ENCODE measurements around the gene HSD17B3. TPM values are rescaled to one million over a fixed set of nuclear protein-coding genes. Genes with fewer than 3 reads are reported as not detected.
"Not testable (repeated sequence)": the region's sequence is repeated elsewhere in the genome, so short reads cannot be mapped to it uniquely, and the experiment has no call there.

The HSD17B3 gene
- total and polyA plus RNA-seq, 8 donors = 0.55 to 4.6 (median 2.0) TPM; not detected in 4

DNA sequence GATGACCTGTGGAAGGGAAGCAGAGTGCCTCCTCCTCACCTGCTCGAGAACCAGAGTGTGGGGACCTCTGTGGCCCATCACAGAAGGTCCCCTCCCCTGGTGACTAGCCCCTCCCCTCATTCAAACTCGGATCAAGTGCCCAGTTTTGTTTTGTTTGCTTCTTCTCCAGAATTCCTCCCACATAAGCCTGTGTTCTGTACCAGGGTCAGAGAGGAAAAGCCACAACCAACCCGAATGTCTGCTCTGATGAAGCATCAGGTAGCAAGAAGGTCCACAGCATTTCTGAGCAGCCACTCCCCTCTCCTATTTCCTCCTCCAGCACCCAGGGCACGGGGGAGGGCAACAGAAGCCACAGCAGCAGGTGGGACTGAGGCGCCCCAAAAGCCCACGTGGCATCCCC lies 58.2 kb downstream of the HSD17B3 start:
- intact Hi-C loops (cut with DNase I; ENCODE audit: low total_unique reads) = no loop called here
- Histone ChIP-seq H3K36me3 (no peaks in the 10 kb centered on the region), H3K27me3 (peaks cover 0 to 7% (median 0%) of the 10 kb centered on the region in 3 donors), H3K9me3 (no peaks in the 10 kb centered on the region), H3K4me1 (peaks cover 0 to 12% (median 3%) of the 10 kb centered on the region in 4 donors), H3K4me3 (no peak overlapping the region), H3K27ac (no peak overlapping the region)
- TF ChIP-seq, protein P1, sequence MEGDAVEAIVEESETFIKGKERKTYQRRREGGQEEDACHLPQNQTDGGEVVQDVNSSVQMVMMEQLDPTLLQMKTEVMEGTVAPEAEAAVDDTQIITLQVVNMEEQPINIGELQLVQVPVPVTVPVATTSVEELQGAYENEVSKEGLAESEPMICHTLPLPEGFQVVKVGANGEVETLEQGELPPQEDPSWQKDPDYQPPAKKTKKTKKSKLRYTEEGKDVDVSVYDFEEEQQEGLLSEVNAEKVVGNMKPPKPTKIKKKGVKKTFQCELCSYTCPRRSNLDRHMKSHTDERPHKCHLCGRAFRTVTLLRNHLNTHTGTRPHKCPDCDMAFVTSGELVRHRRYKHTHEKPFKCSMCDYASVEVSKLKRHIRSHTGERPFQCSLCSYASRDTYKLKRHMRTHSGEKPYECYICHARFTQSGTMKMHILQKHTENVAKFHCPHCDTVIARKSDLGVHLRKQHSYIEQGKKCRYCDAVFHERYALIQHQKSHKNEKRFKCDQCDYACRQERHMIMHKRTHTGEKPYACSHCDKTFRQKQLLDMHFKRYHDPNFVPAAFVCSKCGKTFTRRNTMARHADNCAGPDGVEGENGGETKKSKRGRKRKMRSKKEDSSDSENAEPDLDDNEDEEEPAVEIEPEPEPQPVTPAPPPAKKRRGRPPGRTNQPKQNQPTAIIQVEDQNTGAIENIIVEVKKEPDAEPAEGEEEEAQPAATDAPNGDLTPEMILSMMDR (IDR thresholded peaks at IDR 0.05) = no peak
- TF ChIP-seq POLR2AphosphoS5 (IDR thresholded peaks at IDR 0.05) = no peak
- no peak for TF ChIP-seq POLR2A (IDR thresholded peaks at IDR 0.05)
- TF ChIP-seq EP300 (IDR thresholded peaks at IDR 0.05) = no peak
- 51 to 64% (median 55%) methylated on average over 6 of the region's 6 CpGs for WGBS, 5 donors
- no peak for DNase-seq

DNA sequence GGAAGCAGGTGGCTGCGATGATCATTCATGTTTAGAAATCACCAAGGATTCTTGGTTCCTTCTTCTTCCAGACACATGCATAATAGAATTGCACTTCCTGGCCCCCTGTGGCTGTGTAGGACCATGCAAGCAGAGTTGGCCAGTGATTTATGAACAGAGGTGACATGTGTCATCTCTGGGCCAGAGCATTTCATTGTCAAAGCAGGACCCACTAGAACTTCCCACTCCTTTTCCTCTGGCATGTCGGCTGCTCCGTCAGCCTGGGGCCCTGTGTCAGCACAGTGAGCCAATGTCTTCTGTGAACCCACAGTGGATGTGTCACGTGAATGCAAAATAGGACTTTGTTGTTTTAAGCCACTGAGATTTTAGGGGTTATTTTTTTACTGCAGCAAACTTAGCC lies 59.2 kb downstream of the HSD17B3 start:
- no peaks in the 10 kb centered on the region for H3K9me3 ChIP-seq
- TF ChIP-seq POLR2AphosphoS5 (IDR thresholded peaks at IDR 0.05) (no peak), EP300 (IDR thresholded peaks at IDR 0.05) (no peak), POLR2A (IDR thresholded peaks at IDR 0.05) (no peak)
- TF ChIP-seq, protein P1 (IDR thresholded peaks at IDR 0.05) = no peak
- intact Hi-C loops (cut with DNase I; ENCODE audit: low total_unique reads) = no loop called here
- WGBS, 5 donors = 45 to 62% (median 50%) methylated on average over 4 of the region's 4 CpGs
- H3K4me1 ChIP-seq = peaks cover 0 to 12% (median 3%) of the 10 kb centered on the region in 4 donors
- peaks cover 0 to 7% (median 0%) of the 10 kb centered on the region in 3 donors for H3K27me3 ChIP-seq
- no peak overlapping the region for H3K27ac ChIP-seq
- H3K4me3 ChIP-seq = no peak overlapping the region
- no peak for DNase-seq
- no peaks in the 10 kb centered on the region for H3K36me3 ChIP-seq

DNA sequence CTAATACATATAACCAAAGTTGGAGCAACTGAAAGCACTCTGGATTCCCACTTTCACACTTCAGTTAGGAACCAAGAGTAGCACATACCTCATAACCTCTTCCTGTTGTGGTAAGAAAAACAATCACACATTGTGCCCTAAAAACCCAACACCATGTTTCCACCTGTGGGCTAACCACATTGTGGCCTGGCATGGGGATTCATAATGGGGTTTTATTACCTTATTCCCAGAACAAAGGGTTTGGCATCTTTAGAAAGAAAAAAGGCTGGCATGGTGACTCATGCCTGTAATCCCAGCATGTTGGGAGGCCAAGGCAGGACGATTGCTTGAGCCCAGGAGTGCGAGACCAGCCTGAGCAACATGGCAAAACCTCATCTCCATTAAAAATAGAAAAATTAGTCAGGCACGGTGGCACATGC lies 60.6 kb downstream of the HSD17B3 start:
- WGBS, 5 donors = 57 to 80% (median 73%) methylated on average over 3 of the region's 3 CpGs
- peaks cover 0 to 15% (median 3%) of the 10 kb centered on the region in 4 donors for H3K4me1 ChIP-seq
- H3K4me3 ChIP-seq = no peak overlapping the region
- no peaks in the 10 kb centered on the region for H3K9me3 ChIP-seq
- TF ChIP-seq, protein P1 (IDR thresholded peaks at IDR 0.05) = no peak
- TF ChIP-seq POLR2A (IDR thresholded peaks at IDR 0.05) (no peak), POLR2AphosphoS5 (IDR thresholded peaks at IDR 0.05) (no peak), EP300 (IDR thresholded peaks at IDR 0.05) (no peak)
- H3K36me3 ChIP-seq = no peaks in the 10 kb centered on the region
- H3K27me3 ChIP-seq = peaks cover 0 to 7% (median 0%) of the 10 kb centered on the region in 3 donors
- H3K27ac ChIP-seq = no peak overlapping the region
- no peak for DNase-seq
- intact Hi-C loops (cut with DNase I; ENCODE audit: low total_unique reads) = no loop called here

DNA sequence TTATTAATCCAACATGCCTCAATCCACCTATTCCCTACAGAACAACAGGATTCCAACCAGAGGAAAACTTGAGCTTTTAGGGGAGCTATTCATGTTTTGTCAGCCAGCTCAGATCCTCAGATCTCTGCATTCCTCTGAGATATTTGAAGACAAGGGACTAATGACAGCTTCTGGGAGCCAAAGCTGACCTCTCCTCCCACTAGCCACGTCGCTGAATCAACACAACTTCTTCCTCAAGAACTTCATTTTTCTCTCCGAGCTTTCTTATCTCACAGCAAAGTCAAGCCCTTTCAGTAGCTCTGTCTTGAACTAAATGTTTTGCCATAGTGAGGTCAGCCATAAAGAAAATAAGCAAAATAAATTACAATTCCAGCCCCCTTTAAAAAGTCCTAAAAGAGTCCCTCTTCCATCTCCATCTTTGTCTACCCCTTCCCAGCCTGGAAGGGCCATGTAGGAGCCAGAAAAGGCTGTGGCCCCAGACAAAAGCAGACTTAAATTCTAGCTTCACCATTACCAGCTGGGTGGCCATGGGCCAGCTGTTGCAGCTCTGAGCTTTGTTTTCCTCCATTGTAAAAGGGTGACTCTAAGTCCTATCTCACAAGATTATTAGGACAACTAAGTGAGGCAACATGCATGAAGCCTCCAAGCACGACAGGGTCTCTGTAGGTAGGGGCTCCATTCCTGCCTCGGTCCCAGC lies 65.0 kb downstream of the HSD17B3 start:
- WGBS, 5 donors = 44 to 63% (median 48%) methylated on average over 5 of the region's 5 CpGs
- Histone ChIP-seq H3K4me1 (peaks cover 0 to 17% (median 12%) of the 10 kb centered on the region in 4 donors), H3K9me3 (no peaks in the 10 kb centered on the region), H3K27ac (peak overlapping the region in 2 of 5 donors; percentile 9 to 38), H3K27me3 (no peaks in the 10 kb centered on the region), H3K4me3 (no peak overlapping the region), H3K36me3 (no peaks in the 10 kb centered on the region)
- no peak for TF ChIP-seq POLR2A (IDR thresholded peaks at IDR 0.05)
- TF ChIP-seq EP300 (IDR thresholded peaks at IDR 0.05) = no peak
- TF ChIP-seq, protein P1 (IDR thresholded peaks at IDR 0.05) = no peak
- TF ChIP-seq POLR2AphosphoS5 (IDR thresholded peaks at IDR 0.05) = no peak
- intact Hi-C loops (cut with DNase I; ENCODE audit: low total_unique reads) = loop anchor here (10.0 kb wide), 1 partner anchor 78 kb away; no protein-coding TSS in a partner anchor
- DNase-seq = no peak

DNA sequence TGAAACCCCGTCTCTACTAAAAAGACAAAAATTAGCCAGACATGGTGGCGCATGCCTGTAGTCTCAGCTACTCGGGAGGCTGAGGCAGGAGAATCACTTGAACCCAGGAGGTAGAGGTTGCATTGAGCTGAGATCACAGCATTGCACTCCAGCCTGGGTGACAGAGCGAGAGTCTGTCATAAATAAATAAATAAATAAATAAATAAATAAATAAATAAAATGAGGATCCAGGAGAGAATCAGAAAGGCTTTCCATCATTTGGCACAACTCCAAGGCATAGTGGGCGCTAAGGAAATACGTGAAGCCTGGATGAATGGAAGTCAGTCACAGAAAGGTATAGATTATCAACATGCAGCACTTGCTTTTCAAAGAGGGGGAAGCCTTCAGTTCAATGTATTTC lies 65.6 kb downstream of the HSD17B3 start:
- H3K4me1 ChIP-seq = peaks cover 0 to 17% (median 12%) of the 10 kb centered on the region in 4 donors
- not testable (repeated sequence) for H3K36me3 ChIP-seq, H3K27ac ChIP-seq, DNase-seq, H3K4me3 ChIP-seq, H3K9me3 ChIP-seq, H3K27me3 ChIP-seq
- intact Hi-C loops (cut with DNase I; ENCODE audit: low total_unique reads) = loop anchor here (10.0 kb wide), 1 partner anchor 78 kb away; no protein-coding TSS in a partner anchor
- WGBS, 5 donors = 83 to 90% (median 87%) methylated on average over 6 of the region's 6 CpGs
